AG08395 (cell line): ENCODE data around the gene CPEB2.

ENCODE experiments used
- DNase-seq: peaks from one replicate; pipeline ENCODE4 v3.0.0; 2012; ENCODE audit warnings: mixed read lengths, low spot score

CPEB2 gene

DNA sequence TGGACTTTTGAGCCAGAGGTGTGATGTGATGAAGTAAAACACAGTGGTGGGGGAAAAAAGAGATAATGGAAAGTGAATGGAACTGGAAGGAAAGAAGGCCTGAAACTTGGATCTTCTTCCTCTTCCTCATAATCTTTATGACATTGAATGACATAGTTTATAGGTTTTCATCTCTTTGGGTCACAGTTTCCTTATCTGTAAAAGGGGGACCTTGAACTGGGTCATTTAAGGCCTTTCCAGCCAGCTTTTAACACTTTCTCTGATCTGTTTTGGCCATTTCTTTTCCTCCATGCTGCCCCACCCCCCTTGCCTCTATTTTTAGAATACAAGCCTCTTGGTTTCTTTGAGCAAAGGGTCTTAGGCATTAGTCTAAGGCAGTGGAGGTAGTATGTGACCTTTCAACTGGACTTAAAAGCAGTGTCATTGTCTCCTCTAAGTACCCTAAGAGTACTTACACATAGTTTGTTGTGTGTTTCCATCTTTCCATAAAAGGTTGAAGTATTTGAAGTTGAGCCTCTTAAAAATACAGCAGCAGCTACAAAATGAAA, 7.8 kb downstream of the CPEB2 start:
- DNase-seq = no peak

DNA sequence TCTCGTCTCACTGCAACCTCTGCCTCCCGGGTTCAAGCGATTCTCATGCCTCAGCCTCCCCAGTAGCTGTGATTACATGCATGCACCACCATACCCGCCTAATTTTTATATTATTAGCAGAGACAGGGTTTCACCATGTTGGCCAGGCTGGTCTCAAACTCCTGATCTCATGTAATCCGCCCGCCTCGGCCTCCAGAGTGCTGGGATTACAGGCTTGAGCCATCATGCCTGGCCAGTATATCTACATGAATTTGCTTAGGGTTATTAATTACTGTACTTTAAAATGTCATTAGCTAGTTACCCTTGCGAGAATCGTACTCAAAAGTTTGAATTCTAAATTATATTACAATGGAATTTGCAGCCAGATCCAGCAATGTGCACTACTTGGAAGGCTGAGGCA, 8.9 kb downstream of the CPEB2 start:
- DNase-seq = no peak

DNA sequence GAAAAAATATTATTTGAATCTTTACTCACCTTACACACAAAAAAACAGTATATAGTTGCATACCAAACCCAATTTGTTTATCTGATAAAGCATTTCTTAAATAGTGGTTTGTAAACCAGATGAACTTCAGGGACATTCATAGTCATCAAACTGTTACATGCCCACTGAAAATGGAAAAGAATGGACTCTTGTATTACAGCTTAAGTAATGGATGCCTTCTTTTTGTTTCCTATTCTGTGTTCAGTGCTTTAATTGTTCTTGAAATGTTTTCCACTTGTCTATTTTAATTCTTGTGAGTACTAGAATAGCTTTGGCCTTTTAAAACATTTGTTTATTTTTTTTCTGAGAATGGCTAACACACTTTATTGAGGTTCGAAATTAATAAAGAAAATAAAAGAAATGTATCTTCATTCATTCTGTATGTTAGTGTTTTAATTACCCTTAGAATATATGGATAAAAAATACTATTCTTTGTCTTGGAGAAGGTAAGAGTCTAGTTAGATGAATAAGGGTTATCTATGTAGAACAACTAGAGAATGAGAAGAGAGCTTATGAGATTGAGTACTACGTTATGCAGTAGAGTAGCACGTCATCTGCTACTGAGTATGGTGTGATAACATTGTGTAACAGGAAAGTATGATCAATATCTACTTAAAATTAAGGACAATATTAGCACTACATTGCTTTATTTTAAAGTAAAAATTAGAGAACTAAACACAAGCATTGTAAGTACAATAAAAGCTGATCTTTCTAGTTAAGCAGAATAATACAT, 9.9 kb downstream of the CPEB2 start:
- no peak for DNase-seq

DNA sequence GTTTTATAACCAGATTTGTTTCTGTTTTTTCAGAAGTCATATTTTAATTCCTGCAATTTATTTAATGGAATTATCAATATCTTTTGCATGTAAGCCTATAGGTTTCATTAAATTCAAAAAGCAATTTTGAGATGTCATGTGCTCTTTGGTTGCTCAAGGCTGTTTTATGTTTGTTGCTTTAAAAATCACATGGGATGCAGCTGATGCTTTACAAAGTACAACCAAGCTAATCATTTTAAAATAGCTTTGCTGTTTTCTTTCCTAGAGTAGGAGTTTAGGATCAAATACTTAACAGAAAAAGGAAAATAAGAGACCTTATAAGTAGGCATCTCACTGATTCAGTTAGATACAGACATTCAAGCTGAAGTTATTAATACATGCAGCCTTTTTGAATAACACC, 11.3 kb downstream of the CPEB2 start:
- DNase-seq = no peak

DNA sequence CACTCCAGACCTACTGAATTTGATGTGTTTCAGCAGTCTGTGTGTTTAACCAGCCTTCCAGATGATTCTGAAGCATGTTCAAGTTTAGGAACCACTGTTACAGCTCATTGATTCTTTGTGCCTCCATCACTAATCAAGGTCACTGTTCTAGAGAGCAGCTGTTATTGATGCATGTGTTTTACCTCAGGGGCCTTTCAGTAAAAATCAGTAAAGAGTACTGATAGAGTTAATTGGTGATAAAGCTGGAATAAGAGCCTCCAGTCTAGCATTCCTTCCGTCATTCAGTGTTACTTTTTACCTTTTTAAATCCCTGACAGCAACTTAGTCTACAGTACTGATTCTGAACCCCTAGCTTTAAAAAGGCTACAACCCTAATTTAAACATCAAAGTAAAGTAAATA, 12.9 kb downstream of the CPEB2 start:
- no peak for DNase-seq

DNA sequence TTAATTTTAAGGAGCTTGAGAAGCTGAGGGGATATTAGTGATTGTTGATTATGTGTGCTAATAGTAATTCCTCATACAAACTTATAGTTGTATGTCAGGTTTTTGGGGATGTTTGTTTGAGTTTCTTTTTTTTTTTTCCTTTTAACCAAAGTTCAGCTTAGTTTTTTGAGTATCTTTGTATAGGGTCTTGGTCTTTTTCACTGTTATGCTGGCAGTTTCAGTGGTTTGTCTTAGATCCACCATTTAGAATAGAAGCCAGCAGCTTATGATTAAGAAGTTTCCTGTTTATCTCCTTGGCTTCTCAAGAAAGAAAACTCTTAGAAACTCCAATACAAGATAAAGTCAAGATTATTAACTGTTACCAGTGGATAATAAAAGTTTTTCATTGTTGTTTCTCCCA, 16.1 kb downstream of the CPEB2 start:
- no peak for DNase-seq

DNA sequence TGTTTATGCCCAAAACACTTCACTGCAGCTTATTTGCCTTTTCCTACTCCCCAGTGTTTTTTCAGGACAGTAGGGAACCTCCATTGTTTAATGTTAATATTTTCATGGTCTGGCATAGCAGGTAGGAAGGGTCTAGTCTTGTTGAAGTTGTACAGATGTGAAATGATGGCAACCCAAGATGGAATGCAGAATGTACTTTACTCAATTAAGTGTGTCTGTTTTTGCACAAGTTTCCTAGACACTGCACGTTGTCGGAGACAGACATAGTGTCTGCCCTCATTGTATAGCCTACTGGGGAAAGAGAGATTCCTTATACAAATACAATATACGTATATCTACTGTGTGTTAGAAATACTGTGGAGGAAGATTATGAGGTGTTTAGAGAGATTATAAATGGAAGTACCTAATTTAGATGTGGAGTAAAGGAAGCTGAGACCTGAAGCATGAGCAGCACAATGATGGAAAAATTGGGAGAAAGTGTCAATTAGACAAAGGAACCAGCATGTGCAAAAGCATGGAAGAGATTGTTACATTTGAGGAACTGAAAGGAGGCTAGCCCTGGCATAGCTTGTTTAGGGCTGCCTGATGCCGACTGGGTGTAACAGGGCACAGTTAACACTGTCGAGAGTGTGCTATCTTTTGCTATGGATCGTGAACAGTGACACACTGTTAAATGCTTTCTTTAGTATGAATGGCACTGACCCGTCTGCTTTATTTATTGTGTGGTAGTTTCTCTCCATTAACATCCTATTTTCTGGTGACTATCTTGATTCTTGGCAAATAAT, 18.4 kb downstream of the CPEB2 start:
- DNase-seq = no peak

DNA sequence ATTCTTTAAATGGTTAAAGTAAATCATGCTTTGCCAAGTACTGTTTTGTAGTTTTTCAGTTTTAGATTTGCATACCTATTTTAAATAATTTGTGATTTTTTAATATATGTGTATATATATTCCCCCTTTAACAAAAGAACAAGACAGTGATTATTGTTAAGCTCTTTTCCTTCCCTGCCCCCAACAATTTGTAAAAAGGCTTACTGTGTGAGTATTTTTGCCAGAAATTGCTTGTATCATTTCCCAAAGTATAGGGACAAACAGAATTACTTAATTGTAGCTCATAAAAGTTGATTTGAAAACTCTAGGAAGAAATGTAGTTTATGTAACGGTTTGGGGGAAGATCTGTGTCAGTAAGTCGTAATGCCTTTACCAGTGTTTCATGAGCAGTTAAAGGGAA, 19.0 kb downstream of the CPEB2 start:
- no peak for DNase-seq

DNA sequence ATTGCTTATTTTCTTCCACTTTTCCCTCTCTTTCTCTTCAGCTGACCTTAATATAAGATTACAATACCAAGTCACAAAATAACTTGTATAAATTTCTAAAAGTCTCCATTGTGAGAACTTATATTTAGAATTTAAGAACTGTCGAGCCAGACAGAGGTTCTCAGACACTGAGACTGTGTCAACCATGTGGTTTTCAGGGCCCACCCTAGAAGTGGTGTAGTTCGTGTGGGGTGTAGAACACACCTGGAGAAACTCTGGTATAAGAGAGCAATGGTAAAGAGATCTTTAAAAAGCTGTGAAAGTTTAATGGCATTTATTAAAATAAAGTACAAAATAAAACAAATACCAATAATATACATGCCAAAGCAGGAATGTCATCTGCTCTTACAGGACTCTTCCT, 19.7 kb downstream of the CPEB2 start:
- DNase-seq = no peak

DNA sequence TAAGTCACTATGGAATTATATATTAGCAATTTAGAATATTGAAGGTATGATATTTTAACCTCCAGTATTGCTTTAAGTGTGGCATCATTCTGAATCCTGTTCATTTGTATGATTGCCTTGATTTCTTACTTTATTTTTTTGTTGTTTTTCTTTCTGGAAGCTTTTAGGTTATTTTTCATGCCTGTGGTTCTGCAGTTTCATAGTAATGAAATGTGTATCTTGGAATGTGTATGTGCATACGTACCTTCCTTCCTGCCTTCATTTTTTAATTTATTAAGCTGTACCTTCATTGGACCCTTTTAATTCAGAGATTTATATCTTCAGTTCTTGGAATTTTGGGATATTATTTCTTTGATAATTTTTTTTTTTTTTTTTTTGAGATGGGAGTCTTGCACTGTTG, 22.1 kb downstream of the CPEB2 start:
- DNase-seq = no peak

DNA sequence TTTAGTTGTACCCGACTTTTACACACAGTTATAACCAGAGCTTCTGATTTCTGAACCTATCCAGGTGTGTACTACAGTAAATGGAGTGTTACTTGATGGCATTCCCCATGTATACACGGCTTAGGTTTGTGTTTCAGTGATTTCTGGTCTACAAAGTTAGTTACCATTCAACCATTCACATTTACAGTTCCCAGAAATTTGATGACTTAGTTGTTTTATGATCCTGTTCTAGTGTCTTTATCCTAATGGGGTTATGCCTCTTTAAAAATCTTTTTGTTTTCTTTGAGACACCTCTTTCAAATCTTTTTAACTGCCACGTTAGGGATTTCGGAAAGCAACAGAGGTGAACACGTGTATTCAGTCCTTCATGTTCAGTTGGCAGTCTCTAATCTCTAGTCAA, 23.4 kb downstream of the CPEB2 start:
- no peak for DNase-seq

DNA sequence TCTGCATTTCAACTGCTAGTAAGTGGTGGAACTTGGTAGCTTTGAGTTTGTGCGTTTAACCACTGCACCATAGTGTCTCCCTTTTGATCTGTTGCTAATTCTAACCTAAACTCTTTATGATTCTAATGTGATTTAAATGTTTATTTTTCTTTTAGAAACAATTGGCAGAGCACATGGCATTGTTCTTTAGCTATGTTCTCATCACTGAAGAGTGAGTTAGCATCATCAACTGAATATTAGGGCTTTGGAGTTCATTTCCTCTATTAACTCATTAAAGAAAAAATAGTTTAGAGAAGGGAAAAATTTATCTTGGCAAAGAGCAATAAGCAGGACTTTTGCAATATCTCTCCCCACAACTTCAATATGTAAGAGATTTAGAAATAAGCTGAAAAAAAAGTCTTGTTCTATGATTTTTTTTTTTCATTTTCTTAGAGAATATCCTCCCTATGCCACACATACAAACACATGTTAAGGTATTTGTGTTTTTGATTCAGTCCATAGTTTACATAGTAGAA, 25.7 kb downstream of the CPEB2 start:
- no peak for DNase-seq

DNA sequence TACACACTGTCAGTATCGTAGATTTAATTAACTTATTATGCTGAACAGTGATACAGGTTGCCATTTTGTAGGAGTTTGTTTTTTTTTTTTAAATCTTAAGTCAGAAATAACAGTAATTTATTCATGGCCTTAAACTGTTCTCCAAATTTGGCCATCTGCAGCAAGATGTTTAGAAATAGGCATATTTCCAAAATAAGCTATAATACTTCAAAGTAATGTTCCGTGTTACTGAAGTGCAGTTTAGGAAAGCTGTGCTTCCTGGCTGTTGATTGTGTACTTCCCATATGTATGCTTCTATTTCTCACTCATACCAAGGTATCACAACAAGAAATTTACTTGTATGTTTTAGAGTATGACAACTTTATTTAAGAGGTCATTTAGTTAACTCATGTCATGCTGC, 28.9 kb downstream of the CPEB2 start:
- DNase-seq = no peak

DNA sequence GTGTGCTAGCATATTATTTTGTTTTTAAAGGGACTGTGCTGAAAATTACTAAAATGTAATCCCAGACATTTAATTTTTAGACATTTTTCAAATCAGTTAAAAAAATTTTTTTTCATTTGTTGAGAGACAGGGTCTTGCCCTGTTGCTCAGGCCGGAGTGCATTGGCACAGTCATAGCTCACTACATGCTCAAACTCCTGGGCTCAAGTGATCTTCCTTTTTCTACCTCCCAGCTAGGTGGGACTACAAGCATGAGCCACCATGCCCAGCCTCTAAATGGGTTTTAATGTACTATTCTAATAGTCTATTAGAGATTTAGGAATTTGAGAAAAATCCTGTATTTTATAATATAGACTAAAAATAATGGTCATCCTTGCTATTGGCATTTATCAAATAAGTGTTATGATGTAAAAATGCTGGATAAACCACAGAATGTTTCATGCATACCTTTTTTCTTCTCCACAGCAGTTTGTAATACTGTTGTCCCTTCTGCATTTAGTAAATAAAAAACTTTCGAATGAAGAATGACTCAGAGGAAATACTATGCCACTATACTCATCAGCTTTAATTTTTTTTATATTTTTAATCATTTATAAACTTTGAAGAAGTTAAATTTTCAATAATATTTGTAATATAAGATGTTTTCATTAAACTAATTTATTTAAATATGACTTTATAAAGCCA, 29.9 kb downstream of the CPEB2 start:
- peak; percentile 57 for DNase-seq

DNA sequence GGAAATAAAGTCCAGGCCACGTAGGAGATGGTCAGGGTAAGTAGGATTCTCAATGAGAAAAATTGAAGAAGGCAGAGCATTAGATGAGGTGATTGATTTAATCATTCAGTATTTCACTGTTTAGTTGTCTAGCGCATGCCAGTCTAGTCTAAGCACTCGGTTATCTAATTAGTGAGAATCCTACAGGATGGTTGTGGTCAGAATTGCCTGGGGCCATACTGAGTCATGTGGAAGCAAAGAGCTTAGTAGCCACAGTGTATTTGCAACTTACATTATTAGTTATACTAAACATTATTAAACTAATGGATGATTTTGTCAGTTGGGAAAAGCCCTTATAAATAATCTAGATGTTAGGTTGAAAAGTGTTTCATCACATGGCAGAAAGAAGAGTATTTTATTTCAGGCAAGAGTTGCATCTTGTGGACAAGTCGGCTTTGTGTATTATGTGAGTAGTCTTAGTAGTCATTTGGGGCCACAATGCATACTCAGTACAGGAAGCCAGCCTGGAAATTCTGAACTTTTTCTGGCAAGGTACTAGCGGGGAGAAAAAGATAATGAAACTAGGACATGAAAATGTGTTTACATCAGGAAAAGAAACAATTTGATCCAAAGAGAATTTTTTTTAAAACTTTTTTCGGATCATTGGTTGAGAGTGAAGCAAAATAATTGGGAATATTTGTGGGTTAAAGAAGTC, 31.9 kb downstream of the CPEB2 start:
- peak; percentile 7 for DNase-seq

DNA sequence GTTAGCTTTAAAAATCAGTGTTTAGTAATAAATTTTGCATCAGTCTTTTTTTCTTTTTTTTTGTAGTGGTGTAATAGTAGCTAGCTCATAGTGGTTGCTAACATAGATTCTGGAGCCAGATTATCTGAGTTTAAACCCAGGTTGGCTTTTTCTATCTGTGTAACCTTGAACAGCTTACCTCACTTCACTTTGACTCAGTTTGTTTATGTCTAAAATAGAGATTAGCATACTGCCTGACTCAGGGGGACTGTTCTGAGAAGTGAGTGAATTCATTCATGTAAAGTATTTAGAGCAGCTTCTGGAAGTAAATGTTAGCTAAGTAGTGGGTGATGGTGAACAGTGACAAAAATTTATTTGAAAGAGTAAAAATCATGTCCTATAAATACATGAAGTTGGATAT, 32.9 kb downstream of the CPEB2 start:
- no peak for DNase-seq

DNA sequence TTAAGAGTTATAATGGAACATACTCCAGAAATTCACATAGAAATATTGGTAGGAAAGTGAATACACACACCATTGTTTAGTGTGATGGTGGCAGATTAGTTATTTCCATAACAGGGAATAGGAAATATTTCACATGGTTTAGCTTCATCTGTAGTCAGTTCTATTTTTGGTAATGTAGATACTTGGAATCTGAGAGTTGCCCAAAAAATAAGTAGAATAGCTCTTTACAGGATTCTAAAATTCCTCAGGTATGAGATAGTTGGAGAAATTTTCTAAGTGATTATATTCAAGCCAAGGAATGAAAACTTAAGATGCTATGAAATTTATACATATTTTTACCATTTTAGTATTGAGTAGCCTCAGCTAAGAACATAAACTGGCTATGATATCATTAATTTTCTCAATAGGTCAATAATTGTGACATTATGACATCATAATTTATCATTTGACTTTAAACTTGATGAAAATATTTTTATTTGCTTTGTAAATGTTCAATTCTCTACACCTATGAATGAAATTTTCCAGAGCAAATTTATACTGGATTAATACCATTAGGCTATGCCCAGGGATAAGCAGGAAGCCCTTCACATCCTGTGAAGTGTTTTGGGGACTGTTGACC, 35.8 kb downstream of the CPEB2 start:
- peak; percentile 15 for DNase-seq

DNA sequence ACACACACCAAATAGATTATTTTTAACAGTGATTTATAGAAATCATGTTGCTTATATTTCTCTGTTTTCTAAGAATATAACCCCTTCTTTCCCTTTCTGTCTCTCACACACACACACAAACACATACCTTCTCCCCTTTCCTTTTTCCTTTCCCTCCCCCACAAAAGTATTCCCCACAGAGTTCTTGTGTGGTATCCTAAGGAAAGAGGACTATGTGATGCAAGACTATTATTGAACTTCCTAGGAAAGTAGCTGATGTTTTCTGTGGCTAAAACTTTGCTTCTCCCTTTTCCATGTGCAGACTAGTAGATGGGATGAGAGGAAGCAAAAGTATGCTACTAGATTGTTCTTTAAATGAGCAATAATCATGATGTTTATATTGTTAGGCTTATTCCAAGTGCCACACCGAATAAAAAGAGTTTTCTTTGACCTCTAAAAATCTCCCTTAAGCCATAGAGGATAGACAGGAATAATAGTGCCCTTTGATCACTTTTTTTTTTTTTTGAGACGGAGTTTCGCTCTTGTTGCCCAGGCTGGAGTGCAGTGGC, 38.7 kb downstream of the CPEB2 start:
- DNase-seq = no peak

DNA sequence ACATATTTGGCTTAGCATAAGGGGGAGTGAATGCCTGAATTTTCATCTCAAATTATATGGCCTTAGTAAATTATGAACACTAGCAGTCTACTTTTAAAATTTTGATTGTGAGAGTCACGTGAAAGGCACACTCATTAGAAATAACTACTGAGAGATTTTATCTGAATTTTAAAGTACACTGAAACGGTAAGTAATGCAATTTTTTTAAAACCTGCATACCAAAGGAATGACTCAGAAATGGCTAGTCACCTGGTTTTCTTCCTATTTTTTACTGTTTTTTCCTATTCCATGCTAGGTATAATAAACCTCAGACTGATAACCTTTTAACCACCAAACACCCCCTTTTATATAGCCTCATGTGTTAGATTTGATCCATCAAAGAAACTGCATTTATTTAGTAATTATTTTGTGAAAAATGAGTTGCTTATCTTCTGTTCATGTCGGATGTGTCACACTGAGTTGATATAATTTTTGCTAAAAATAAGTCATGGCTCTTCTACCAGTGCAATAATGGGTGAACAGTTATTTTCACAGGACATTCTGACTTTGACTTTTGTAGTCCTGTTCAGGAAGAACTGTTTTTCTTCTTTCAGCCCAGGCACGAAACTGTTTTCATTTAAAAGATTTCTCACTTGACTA, 40.4 kb downstream of the CPEB2 start:
- no peak for DNase-seq

DNA sequence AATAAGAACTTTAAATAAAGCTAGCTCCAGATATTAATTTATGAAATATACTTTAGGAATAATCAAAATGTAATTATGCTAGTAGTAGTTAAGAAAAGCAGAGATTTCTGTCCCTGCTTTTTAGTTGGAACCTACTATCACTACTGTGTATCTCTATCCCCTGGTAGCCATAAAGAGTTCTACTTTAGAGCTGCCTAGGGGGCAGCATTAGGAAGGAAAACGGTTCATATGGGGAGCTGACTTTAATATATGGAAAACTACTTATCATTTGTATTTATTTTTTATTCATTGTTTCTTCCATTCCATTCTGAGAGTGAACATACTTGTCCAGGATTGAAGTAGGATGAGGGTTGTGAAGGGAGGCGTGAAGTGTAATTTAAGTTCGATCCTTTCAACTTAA, 40.9 kb downstream of the CPEB2 start:
- no peak for DNase-seq

DNA sequence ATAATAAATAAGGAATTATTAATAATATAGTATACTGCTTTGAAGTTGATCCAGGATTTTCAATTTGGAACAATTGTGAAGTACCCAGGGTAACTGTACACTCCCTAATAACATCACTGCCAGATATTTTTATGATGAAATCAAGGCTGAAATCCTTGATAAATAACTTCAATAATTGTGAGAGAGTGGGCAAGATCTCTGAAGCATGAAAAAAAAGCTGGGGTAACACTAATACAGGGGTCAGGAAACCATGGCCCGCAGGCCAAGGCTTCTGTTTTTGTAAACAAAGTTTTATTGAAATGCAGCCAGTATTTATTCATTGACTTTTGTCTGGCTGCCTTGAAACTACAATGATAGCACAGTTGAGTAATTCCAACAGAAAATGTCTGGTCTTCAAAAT, 41.6 kb downstream of the CPEB2 start:
- no peak for DNase-seq
